ENCODE data around the gene BTBD16.

DNA sequence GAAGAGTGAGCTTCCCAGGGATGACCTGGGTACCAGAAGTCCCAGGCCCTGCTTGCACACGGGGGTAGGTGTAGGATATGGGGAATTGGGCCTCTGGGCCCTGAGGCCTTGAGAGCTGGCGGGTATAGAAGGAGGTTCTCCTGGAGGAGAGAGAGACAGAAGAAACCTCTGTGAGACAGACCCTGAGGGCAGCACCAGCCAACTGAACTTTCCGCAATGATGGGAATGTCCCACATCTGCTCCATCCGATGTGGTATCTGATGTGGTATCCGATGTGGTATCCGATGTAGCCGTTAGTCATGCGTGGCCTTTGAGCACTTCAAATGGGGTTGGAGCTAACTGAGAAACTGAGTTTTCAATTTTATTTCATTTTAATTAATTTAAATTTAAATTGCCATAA lies 72.8 kb downstream of the BTBD16 start:
- TF ChIP-seq POLR2A (IDR thresholded peaks at IDR 0.05; ENCODE audit: low read depth, low read length) (no peak), POLR2AphosphoS5 (IDR thresholded peaks at IDR 0.05; ENCODE audit: low read depth, low read length) (no peak), TAF1 (IDR thresholded peaks at IDR 0.05; ENCODE audit: borderline replicate concordance, low read depth, low read length) (no peak)

Measured in GM12892 (cell line).